Naive thymus-derived CD4-positive, alpha-beta T cell (primary cell): ENCODE measurements around the gene RPL19. TPM values are rescaled to one million over a fixed set of nuclear protein-coding genes. Genes with fewer than 3 reads are reported as not detected.
A peak's percentile ranks its signal among the peaks of the same experiment; 100 is the strongest.

Experiments
- ATAC-seq: fragments of 150-1000 bp; cut with Tn5 transposase; 2 replicates; pipeline ENCODE4 v1.10.0; 2021; ENCODE audit warnings: mild to moderate bottlenecking, moderate library complexity
- CTCF ChIA-PET: fragments of 350-600 bp; sonication (Branson Sonifier 250); formaldehyde crosslinking; loops from one replicate; lab custom pipeline; 2021; ENCODE audit warnings: antibody characterized with exemption; lab: Charles Lee
- POLR2A ChIA-PET: fragments of 350-600 bp; sonication (Branson Sonifier 250); formaldehyde crosslinking; loops from one replicate; lab custom pipeline; 2021; ENCODE audit warnings: antibody characterized with exemption, inconsistent platforms; lab: Charles Lee
- DNase-seq, 9 donors: peaks; one replicate each; pipeline versions ENCODE4 v3.0.0 to v3.0.0-alpha.2; 2020 to 2022; ENCODE audit warnings: mixed read lengths in 1 of 9
- H3K27ac ChIP-seq: one replicate; pipeline ENCODE4 v1.7.0; 2013; ENCODE audit warnings: mild to moderate bottlenecking, low read depth, low read length, moderate library complexity
- H3K27me3 ChIP-seq, 2 donors: one replicate each; pipeline ENCODE4 v1.7.0; 2013; ENCODE audit warnings: low read length in 2 of 2, mild to moderate bottlenecking in 2 of 2, moderate library complexity in 2 of 2; ENCODE audit not compliant: control insufficient read depth in 2 of 2, insufficient read depth in 2 of 2
- H3K36me3 ChIP-seq, 3 experiments: 1 replicate in 2 of 3; 2 replicates in 1 of 3; pipeline ENCODE4 v1.7.0; 2013; ENCODE audit warnings: low read length in 3 of 3, mild to moderate bottlenecking in 3 of 3, moderate library complexity in 1 of 3; ENCODE audit not compliant: insufficient read depth in 3 of 3, control insufficient read depth in 2 of 3
- H3K4me1 ChIP-seq, 2 donors: one replicate each; pipeline ENCODE4 v1.7.0; 2013; ENCODE audit warnings: low read length in 2 of 2, mild to moderate bottlenecking in 2 of 2, moderate library complexity in 1 of 2; ENCODE audit not compliant: control insufficient read depth in 2 of 2, insufficient read depth in 2 of 2
- H3K4me3 ChIP-seq: 2 replicates; pipeline ENCODE4 v1.7.0; 2013; ENCODE audit warnings: mild to moderate bottlenecking, low read length
- H3K9me3 ChIP-seq, 3 experiments: 1 replicate in 2 of 3; 2 replicates in 1 of 3; pipeline ENCODE4 v1.7.0; 2013; ENCODE audit warnings: low read length in 3 of 3; ENCODE audit not compliant: control insufficient read depth in 2 of 3
- H3K27ac Mint-ChIP-seq, 9 donors: one replicate each; pipeline ENCODE4 v1.8.0; 2020 to 2022; ENCODE audit warnings: mixed read lengths in 9 of 9, mild to moderate bottlenecking in 8 of 9, moderate library complexity in 5 of 9, inconsistent platforms in 2 of 9
- H3K27me3 Mint-ChIP-seq, 5 donors: one replicate each; pipeline ENCODE4 v1.8.0; 2021 to 2022; ENCODE audit warnings: mixed read lengths in 5 of 5, mild to moderate bottlenecking in 1 of 5
- H3K36me3 Mint-ChIP-seq, 5 donors: one replicate each; pipeline ENCODE4 v1.8.0; 2020 to 2022; ENCODE audit warnings: mixed read lengths in 5 of 5, mild to moderate bottlenecking in 3 of 5, inconsistent platforms in 1 of 5
- H3K4me1 Mint-ChIP-seq, 7 donors: one replicate each; pipeline ENCODE4 v1.8.0; 2020 to 2022; ENCODE audit warnings: mixed read lengths in 7 of 7, mild to moderate bottlenecking in 3 of 7, inconsistent platforms in 1 of 7
- H3K4me3 Mint-ChIP-seq, 10 donors: one replicate each; pipeline ENCODE4 v1.8.0; 2020 to 2022; ENCODE audit warnings: mild to moderate bottlenecking in 10 of 10, mixed read lengths in 10 of 10, moderate library complexity in 6 of 10, inconsistent platforms in 2 of 10
- H3K9me3 Mint-ChIP-seq, 11 donors: one replicate each; pipeline ENCODE4 v1.8.0; 2020 to 2022; ENCODE audit warnings: mixed read lengths in 11 of 11, mild to moderate bottlenecking in 4 of 11, inconsistent platforms in 1 of 11, moderate library complexity in 1 of 11
- intact Hi-C, 2 donors: fragments of 100-400 bp; cut with micrococcal nuclease; formaldehyde crosslinking; loops; one replicate each; pipeline ENCODE4 v1.15.1; 2023
- polyA plus RNA-seq, 2 donors: library from polyadenylated mRNA; unstranded; fragments of 300-500 nt; fragmentation: Illumina TruSeq; gene quantifications; one replicate each; pipeline ENCODE4 v1.2.3, GENCODE V29; 2021
- total RNA-seq, 6 experiments: library from RNA in 5 of 6; stranded (reverse) in 5 of 6; gene quantifications; 1 replicate in 5 of 6; 2 replicates in 1 of 6; pipeline ENCODE4 v1.2.3 and lab custom pipeline; 2021 to 2026

The RPL19 gene
- total and polyA plus RNA-seq, 7 experiments from 2014 or later, result 1,932 to 4,957 (median 3,802) TPM

DNA sequence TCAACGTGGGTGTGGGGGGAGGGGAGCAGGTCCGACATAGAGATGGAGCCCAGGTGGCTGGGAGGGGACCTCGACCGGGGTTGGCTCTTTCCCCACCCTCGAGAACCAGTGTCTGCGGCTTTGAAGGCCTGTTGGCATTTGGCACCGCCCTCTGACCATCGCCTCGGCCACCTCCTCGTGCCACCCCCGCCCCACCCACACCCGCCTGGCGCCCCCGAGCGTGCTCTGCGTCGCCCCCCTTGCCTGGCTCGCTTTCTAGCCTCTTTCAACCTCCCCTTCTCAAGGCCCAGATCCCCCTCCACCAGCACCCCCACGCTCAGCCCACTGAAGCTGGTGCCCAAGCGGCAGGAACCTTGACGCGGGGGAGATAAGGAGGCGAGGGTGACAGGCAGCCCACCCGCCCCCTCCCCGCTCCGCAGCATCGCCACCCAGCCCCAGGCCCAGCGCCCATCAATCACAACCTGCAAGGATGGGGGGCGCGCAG lies 3.2 kb upstream of the RPL19 start:
- H3K4me1 Mint-ChIP-seq, result peaks cover 36 to 63% (median 57%) of the 10 kb centered on the region in 7 donors
- H3K27ac ChIP-seq, result peak overlapping the region; percentile 72
- H3K9me3 ChIP-seq, result no peaks in the 10 kb centered on the region
- DNase-seq, result no peak
- ATAC-seq, result no peak
- H3K27me3 ChIP-seq, result no peaks in the 10 kb centered on the region
- H3K4me3 Mint-ChIP-seq, result peak overlapping the region; percentile 50 to 98 (median 87)
- CTCF ChIA-PET, result interaction anchor here (2.0 kb wide), 1 partner anchor 48 kb away, joined by 8 read pairs; no protein-coding TSS in a partner anchor
- H3K36me3 ChIP-seq, result peaks cover 1 to 9% (median 4%) of the 10 kb centered on the region in 3 experiments
- H3K4me3 ChIP-seq, result peak overlapping the region; percentile 64
- intact Hi-C loops, result loop anchor here in 1 of 2 donors (1.0 kb wide), 1 partner anchor 33 kb away; no protein-coding TSS in a partner anchor
- peak overlapping the region in 2 of 9 donors; percentile 14 to 47 for H3K27ac Mint-ChIP-seq
- H3K27me3 Mint-ChIP-seq, result no peaks in the 10 kb centered on the region
- POLR2A ChIA-PET, result interaction anchor here (1.2 kb wide), 1 partner anchor 343 kb away, joined by 5 read pairs; the partner anchor contains the start of gene RPL23
- H3K9me3 Mint-ChIP-seq, result no peaks in the 10 kb centered on the region
- H3K4me1 ChIP-seq, result peaks cover 35 to 37% of the 10 kb centered on the region in 2 donors
- peaks cover 0 to 20% (median 10%) of the 10 kb centered on the region in 5 donors for H3K36me3 Mint-ChIP-seq

- peak within 1 kb of the TSS; percentile 87 to 98 (median 92) for H3K4me3 Mint-ChIP-seq
- Histone ChIP-seq H3K4me3 (peak within 1 kb of the TSS; percentile 64), H3K4me1 (peaks cover 43% of the 10 kb centered on the region in 2 donors), H3K9me3 (no peaks in the 10 kb centered on the region), H3K36me3 (peaks cover 9 to 11% (median 11%) of the 10 kb centered on the region in 3 experiments), H3K27ac (peak within 1 kb of the TSS; percentile 72), H3K27me3 (no peaks in the 10 kb centered on the region)
- H3K27ac Mint-ChIP-seq, result peak within 1 kb of the TSS; percentile 77 to 100 (median 99)
- peaks cover 1 to 23% (median 14%) of the 10 kb centered on the region in 5 donors for H3K36me3 Mint-ChIP-seq
- POLR2A ChIA-PET, result interaction anchor here (1.2 kb wide), 1 partner anchor 343 kb away, joined by 5 read pairs; the partner anchor contains the start of gene RPL23
- H3K27me3 Mint-ChIP-seq, result no peaks in the 10 kb centered on the region
- CTCF ChIA-PET, result interaction anchor here (2.0 kb wide), 1 partner anchor 47 kb away, joined by 8 read pairs; no protein-coding TSS in a partner anchor
- H3K4me1 Mint-ChIP-seq, result peaks cover 40 to 69% (median 58%) of the 10 kb centered on the region in 7 donors
- peak; percentile 27 to 76 (median 50) for DNase-seq
- peak; percentile 49 for ATAC-seq
- no peaks in the 10 kb centered on the region for H3K9me3 Mint-ChIP-seq
- intact Hi-C loops, result loop anchor here (1.0 to 2.0 kb wide), 3 partner anchors 33 to 327 kb away; partner anchors contain the start of gene LASP1 (in 1 of the 2)
These were observed 2.5 kb upstream of the RPL19 start, which contains the start of gene CACNB1 for GRCh38 chr17:39197380-39198185. TSS of gene CACNB1 (minus strand) at chr17:39197669. CDS start at chr17:39197495, 174 bp downstream.

- H3K4me1 Mint-ChIP-seq, result peaks cover 43 to 73% (median 59%) of the 10 kb centered on the region in 7 donors
- POLR2A ChIA-PET, result interaction anchor here (2.7 kb wide), 2 partner anchors 11 to 23 kb away, joined by 8 to 13 read pairs; no protein-coding TSS in a partner anchor
- CTCF ChIA-PET, result interaction anchor here (1.0 kb wide), 1 partner anchor 33 kb away, joined by 4 read pairs; no protein-coding TSS in a partner anchor
These were observed 1.9 kb upstream of the RPL19 start for GRCh38 chr17:39198186-39198566.

DNA sequence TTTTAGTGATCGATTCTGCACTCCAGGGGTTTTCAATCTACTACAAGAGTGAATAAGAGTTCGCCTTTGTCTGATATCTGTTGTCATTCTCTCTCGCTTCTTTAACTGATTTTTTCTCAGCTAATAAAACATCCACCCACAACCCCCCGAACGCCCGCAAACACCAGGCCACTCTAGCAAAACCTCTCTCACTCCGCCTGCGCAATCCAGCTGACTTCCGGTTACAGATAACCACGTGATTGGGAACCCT lies 338 bp upstream of the RPL19 start:
- Mint-ChIP-seq H3K4me1 (peaks cover 38 to 72% (median 54%) of the 10 kb centered on the region in 7 donors), H3K27ac (peak overlapping the region; percentile 93 to 100 (median 99)), H3K27me3 (no peaks in the 10 kb centered on the region), H3K9me3 (no peaks in the 10 kb centered on the region), H3K36me3 (peaks cover 4 to 31% (median 25%) of the 10 kb centered on the region in 5 donors), H3K4me3 (peak overlapping the region; percentile 87 to 98 (median 92))
- ChIA-PET CTCF (interaction anchor here (0.5 to 2.5 kb wide), 12 partner anchors 31 to 427 kb away, joined by 3 to 14 read pairs (median 3); no protein-coding TSS in a partner anchor), POLR2A (interaction anchor here (0.6 to 11.8 kb wide), 36 partner anchors 9 to 781 kb away, joined by 3 to 144 read pairs (median 5); partner anchors contain the start of genes ARL5C, CDK12, FBXO47 and LASP1)
- H3K4me3 ChIP-seq, result peak overlapping the region; percentile 83
- H3K27ac ChIP-seq, result peak overlapping the region; percentile 98
- intact Hi-C loops, result loop anchor here (1.0 to 2.0 kb wide), 7 partner anchors 10 to 447 kb away; partner anchors contain the start of genes LASP1 (in 2 of the 2), CDK12 (in 1 of the 2) and PSMB3 (in 1 of the 2)
- H3K27me3 ChIP-seq, result no peaks in the 10 kb centered on the region
- peaks cover 20 to 33% (median 23%) of the 10 kb centered on the region in 3 experiments for H3K36me3 ChIP-seq
- DNase-seq (peak in 7 of 9 donors; percentile 61 to 93 (median 89)), ATAC-seq (peak; percentile 85)
- H3K4me1 ChIP-seq, result peaks cover 42 to 46% of the 10 kb centered on the region in 2 donors
- no peaks in the 10 kb centered on the region for H3K9me3 ChIP-seq

More at GRCh38 chr17:39198186-39198566, 1.9 kb upstream of the RPL19 start:
- peaks cover 43 to 46% of the 10 kb centered on the region in 2 donors for H3K4me1 ChIP-seq
- ATAC-seq (no peak), DNase-seq (no peak)
- H3K4me3 ChIP-seq, result peak overlapping the region; percentile 64
- Mint-ChIP-seq H3K27me3 (no peaks in the 10 kb centered on the region), H3K4me3 (peak overlapping the region; percentile 87 to 98 (median 92)), H3K36me3 (peaks cover 4 to 23% (median 18%) of the 10 kb centered on the region in 5 donors), H3K27ac (peak overlapping the region; percentile 77 to 100 (median 99)), H3K9me3 (no peaks in the 10 kb centered on the region)
- no peaks in the 10 kb centered on the region for H3K27me3 ChIP-seq
- no peaks in the 10 kb centered on the region for H3K9me3 ChIP-seq
- intact Hi-C loops, result loop anchor here in 1 of 2 donors (2.0 kb wide), 2 partner anchors 43 to 327 kb away; partner anchors contain the start of gene LASP1
- H3K27ac ChIP-seq, result peak overlapping the region; percentile 72
- peaks cover 13 to 17% (median 15%) of the 10 kb centered on the region in 3 experiments for H3K36me3 ChIP-seq

GRCh38 chr17:39200957-39201510 lies 951 bp downstream of the RPL19 start:
- Histone ChIP-seq H3K4me1 (peaks cover 32 to 42% of the 10 kb centered on the region in 2 donors), H3K27me3 (no peaks in the 10 kb centered on the region), H3K4me3 (peak overlapping the region; percentile 83), H3K36me3 (peaks cover 20 to 37% (median 23%) of the 10 kb centered on the region in 3 experiments), H3K9me3 (no peaks in the 10 kb centered on the region), H3K27ac (peak overlapping the region; percentile 98)
- ATAC-seq, result no peak
- H3K4me3 Mint-ChIP-seq, result peak overlapping the region; percentile 87 to 98 (median 92)
- H3K9me3 Mint-ChIP-seq, result no peaks in the 10 kb centered on the region
- no peaks in the 10 kb centered on the region for H3K27me3 Mint-ChIP-seq
- peak overlapping the region; percentile 93 to 100 (median 99) for H3K27ac Mint-ChIP-seq
- intact Hi-C loops, result loop anchor here in 1 of 2 donors (1.0 kb wide), 5 partner anchors 8 to 449 kb away; partner anchors contain the start of genes CDK12, LASP1 and PSMB3
- DNase-seq, result no peak
- H3K4me1 Mint-ChIP-seq, result peaks cover 30 to 65% (median 47%) of the 10 kb centered on the region in 7 donors
- H3K36me3 Mint-ChIP-seq, result peaks cover 4 to 37% (median 28%) of the 10 kb centered on the region in 5 donors
- ChIA-PET POLR2A (interaction anchor here (1.5 to 11.8 kb wide), 5 partner anchors 36 to 218 kb away, joined by 7 to 144 read pairs (median 9); no protein-coding TSS in a partner anchor), CTCF (interaction anchor here (2.5 kb wide), 1 partner anchor 44 kb away, joined by 14 read pairs; no protein-coding TSS in a partner anchor)
